Psoas muscle (tissue), 8 donors: ENCODE data around the gene GABPB1. TPM values are rescaled to one million over a fixed set of nuclear protein-coding genes. Genes with fewer than 3 reads are reported as not detected.

ENCODE experiments used
- ATAC-seq, 4 donors: fragments of 200-7000 bp; cut with Tn5 transposase; one replicate each; pipeline ENCODE4 v1.9.1; 2020; ENCODE audit warnings: moderate library complexity in 3 of 4, mild to moderate bottlenecking in 2 of 4
- DNase-seq, 2 donors: peaks; one replicate each; pipeline ENCODE4 v3.0.0-alpha.2; 2020
- H3K27ac ChIP-seq: fragments of 200-600 bp; one replicate; pipeline ENCODE4 v1.8.0; 2022
- H3K27me3 ChIP-seq, 3 donors: fragments of 200-600 bp in 1 of 3; one replicate each; pipeline versions ENCODE4 v1.6.1 to v1.8.0; 2013 to 2022; ENCODE audit warnings: low read length in 2 of 3, mild to moderate bottlenecking in 2 of 3, moderate library complexity in 1 of 3; ENCODE audit not compliant: insufficient read depth in 3 of 3
- H3K36me3 ChIP-seq, 2 donors: fragments of 200-600 bp in 1 of 2; one replicate each; pipeline versions ENCODE4 v1.6.1 to v1.8.0; 2013 to 2022; ENCODE audit warnings: low read depth in 1 of 2, mild to moderate bottlenecking in 1 of 2, moderate library complexity in 1 of 2; ENCODE audit not compliant: insufficient read depth in 1 of 2
- H3K4me1 ChIP-seq: fragments of 200-600 bp; one replicate; pipeline ENCODE4 v1.8.0; 2022
- H3K4me3 ChIP-seq: fragments of 200-600 bp; one replicate; pipeline ENCODE4 v1.8.0; 2022; ENCODE audit warnings: mild to moderate bottlenecking
- H3K9me3 ChIP-seq: fragments of 200-600 bp; one replicate; pipeline ENCODE4 v1.8.0; 2022
- CTCF ChIP-seq: fragments of 200-600 bp; IDR thresholded peaks from one replicate; pipeline ENCODE4 v1.8.0; 2022; ENCODE audit warnings: antibody characterized with exemption
- WGBS, 3 donors: extraction: QIAGEN DNeasy Blood & Tissue Kit; methylation state at CpG; one replicate each; pipeline versions ENCODE4 v1.1.6 to v1.1.7; 2013; 5-methylcytosine and 5-hydroxymethylcytosine counted together
- intact Hi-C, 2 donors: fragments of 100-400 bp; cut with DNase I; formaldehyde crosslinking; loops; one replicate each; pipeline versions ENCODE4 v1.11.0 to v1.14.2; 2022
- polyA plus RNA-seq, 3 donors: library from polyadenylated mRNA; stranded (reverse); fragments of 200-250 nt; gene quantifications; one replicate each; pipeline ENCODE4 v1.2.3, GENCODE V29; 2013
- total RNA-seq, 4 donors: library from RNA; stranded (reverse); fragmentation: NEBNext Ultra II Directional in 2 of 4; extraction: Animal tissue kit (Norgen Biotek cat#: 25700) in 2 of 4; gene quantifications; one replicate each; pipeline versions ENCODE4 v1.2.1 to v1.2.4, GENCODE V29; 2021 to 2023
- donor health status: healthy with polysubstance abuse.
- donor health status: DM: no; HTN: no; CAD: no; lungs with moderate emphysema.
- donor health status: Bipolar disorder and iron deficiency.
- donor health status: healthy.
- donor health status: DM: yes; HTN: yes; CAD: no.
- donor health status: DM: no; HTN: no; CAD: no.
- donor health status: DM: no; HTN: no; CAD: no.
- donor health status: DM: yes; HTN: yes; CAD: no.

The GABPB1 gene
- total and polyA plus RNA-seq, 7 donors = 5.0 to 16.7 (median 6.6) TPM

DNA sequence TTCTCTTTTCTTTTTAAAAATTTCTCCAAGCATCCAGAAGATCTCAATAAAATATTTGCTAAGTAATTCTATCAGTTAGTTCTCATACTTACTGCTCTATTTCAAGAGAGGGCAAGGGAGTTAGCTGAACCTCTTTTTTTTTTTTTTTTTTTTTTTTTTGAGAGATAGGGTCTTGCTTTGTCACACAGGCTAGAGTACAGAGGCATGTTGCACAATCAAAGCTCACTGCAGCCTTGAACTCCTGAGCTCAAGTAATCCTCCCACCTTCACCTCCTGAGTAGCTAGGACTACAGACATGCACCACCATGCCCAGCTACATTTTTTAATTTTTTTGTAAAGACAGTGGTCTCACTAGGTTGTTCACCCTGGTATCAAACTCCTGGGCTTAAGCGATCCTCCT, 110.8 kb downstream of the GABPB1 start:
- TF ChIP-seq CTCF = no peak
- no peaks in the 10 kb centered on the region for H3K27me3 ChIP-seq
- no peak overlapping the region for H3K27ac ChIP-seq
- no peaks in the 10 kb centered on the region for H3K4me1 ChIP-seq
- H3K4me3 ChIP-seq = no peak overlapping the region
- WGBS, 3 donors = 86 to 96% (median 90%) methylated on average over 1 of the region's 1 CpG
- intact Hi-C loops = no loop called here
- no peak for ATAC-seq
- H3K9me3 ChIP-seq = no peaks in the 10 kb centered on the region
- DNase-seq = no peak
- H3K36me3 ChIP-seq = no peaks in the 10 kb centered on the region

DNA sequence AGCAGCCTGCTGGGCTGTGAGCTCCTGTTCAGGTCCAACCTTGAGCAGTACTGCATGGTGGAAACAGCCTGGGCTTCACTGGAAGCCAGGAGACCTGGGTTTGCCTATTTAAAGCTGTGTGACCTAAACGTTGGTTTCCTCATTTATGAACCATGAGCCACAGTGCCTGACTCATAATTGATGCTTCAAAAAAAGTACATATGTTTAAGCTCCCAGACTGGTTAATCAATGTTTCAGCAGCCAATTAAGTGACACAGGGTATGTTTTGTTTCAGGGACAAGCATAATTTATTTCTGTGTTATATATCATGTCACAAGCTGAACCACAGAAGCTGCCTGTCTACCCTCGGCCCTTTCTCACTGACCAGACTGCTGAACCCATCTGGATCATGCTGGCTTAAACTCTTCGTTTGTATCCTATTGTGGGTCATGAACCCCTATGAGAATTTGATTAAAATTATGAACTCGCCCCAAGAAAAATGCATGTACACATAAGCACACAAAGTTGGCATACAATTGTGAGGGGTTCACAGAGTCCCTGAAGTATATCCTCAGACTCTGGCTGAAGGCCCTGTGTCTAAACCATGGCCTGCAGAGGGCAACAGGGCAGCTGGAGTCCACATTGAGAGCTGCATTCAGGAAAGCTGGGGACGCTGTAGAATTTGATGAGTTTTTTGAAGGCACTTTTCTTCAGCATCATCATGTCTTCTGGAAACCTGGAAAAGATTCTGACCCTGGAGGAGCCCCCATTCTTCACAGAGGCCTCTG, 113.1 kb downstream of the GABPB1 start:
- Histone ChIP-seq H3K4me1 (no peaks in the 10 kb centered on the region), H3K9me3 (no peaks in the 10 kb centered on the region), H3K27ac (no peak overlapping the region), H3K4me3 (no peak overlapping the region), H3K27me3 (no peaks in the 10 kb centered on the region), H3K36me3 (no peaks in the 10 kb centered on the region)
- no peak for TF ChIP-seq CTCF
- ATAC-seq = no peak
- intact Hi-C loops = no loop called here
- DNase-seq = no peak
- WGBS, 3 donors = 68 to 73% (median 68%) methylated on average over 5 of the region's 5 CpGs

DNA sequence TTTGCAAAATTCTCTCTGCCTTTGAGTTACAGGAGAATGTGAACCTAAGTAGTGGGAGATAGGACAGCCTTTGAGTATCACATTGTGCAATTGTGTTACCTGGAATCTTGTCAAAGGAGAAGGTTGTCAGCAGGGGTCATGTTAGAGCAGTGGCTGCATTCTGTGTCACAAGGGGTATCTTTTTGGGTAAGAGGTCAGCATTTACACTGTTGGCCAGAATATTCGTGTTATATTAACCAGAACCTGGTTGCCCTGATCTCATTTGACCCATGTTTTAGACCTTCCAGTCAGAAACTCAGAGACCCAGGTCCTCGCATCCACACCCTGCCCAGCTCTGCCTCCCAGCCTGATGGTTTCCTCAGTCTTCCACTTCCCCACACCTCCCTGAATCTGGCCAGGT, 116.7 kb downstream of the GABPB1 start:
- intact Hi-C loops = no loop called here
- ATAC-seq (no peak), DNase-seq (no peak)
- H3K36me3 ChIP-seq = no peaks in the 10 kb centered on the region
- no peaks in the 10 kb centered on the region for H3K9me3 ChIP-seq
- H3K27ac ChIP-seq = no peak overlapping the region
- no peaks in the 10 kb centered on the region for H3K27me3 ChIP-seq
- WGBS, 3 donors = 74 to 96% (median 90%) methylated on average over 2 of the region's 2 CpGs
- TF ChIP-seq CTCF = no peak
- no peak overlapping the region for H3K4me3 ChIP-seq
- no peaks in the 10 kb centered on the region for H3K4me1 ChIP-seq

DNA sequence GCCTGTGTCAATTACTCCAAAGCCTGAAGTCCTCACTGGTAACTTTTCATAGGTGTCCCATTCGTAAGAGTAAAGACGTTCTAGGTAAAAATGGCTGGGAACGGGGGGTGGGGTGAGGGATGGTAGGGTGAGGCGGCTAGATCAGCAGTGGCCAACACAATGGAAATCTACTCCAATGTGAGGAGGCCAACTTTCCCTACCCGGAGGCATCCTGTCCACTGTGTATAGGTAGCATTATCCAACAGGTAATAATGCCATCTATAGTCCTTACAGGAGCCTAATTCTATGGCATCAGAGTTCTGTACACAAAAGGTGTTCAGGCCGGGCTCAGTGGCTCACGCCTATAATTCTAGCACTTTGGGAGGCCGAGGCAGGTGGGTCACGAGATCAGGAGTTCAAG, 118.6 kb downstream of the GABPB1 start:
- Histone ChIP-seq H3K36me3 (no peaks in the 10 kb centered on the region), H3K9me3 (no peaks in the 10 kb centered on the region), H3K27ac (no peak overlapping the region), H3K4me3 (no peak overlapping the region), H3K4me1 (no peaks in the 10 kb centered on the region), H3K27me3 (no peaks in the 10 kb centered on the region)
- no peak for TF ChIP-seq CTCF
- intact Hi-C loops = no loop called here
- WGBS, 3 donors = 89 to 96% (median 91%) methylated on average over 9 of the region's 9 CpGs
- no peak for ATAC-seq
- no peak for DNase-seq

- Histone ChIP-seq H3K27me3 (no peaks in the 10 kb centered on the region), H3K27ac (no peak overlapping the region), H3K4me3 (no peak overlapping the region), H3K4me1 (no peaks in the 10 kb centered on the region), H3K9me3 (no peaks in the 10 kb centered on the region), H3K36me3 (no peaks in the 10 kb centered on the region)
- no peak for DNase-seq
- TF ChIP-seq CTCF = no peak
- 73 to 82% (median 79%) methylated on average over 1 of the region's 1 CpG for WGBS, 3 donors
- no peak for ATAC-seq
- intact Hi-C loops = no loop called here
These were observed 119.2 kb downstream of the GABPB1 start for GRCh38 chr15:50235794-50236193.
